ENCODE measurements around the gene TMEM52B. TPM values are rescaled to one million over a fixed set of nuclear protein-coding genes. Genes with fewer than 3 reads are reported as not detected.
A peak's percentile ranks its signal among the peaks of the same experiment; 100 is the strongest.

TMEM52B gene
- total RNA-seq, 2 donors from 2014 or later = 0.26 TPM; not detected in 1

GRCh38 chr12:10165421-10165820 lies 13.4 kb upstream of the TMEM52B start:
- no peaks in the 10 kb centered on the region for H3K4me1 ChIP-seq
- 0% methylated on average over 1 of the region's 1 CpG for WGBS, 2 donors
- ATAC-seq = no peak
- H3K4me3 ChIP-seq = no peak overlapping the region
- intact Hi-C loops (cut with DNase I) = no loop called here
- no peak for DNase-seq
- H3K27ac ChIP-seq = no peak overlapping the region
- H3K9me3 ChIP-seq = no peaks in the 10 kb centered on the region
- TF ChIP-seq POLR2A (IDR thresholded peaks at IDR 0.05) (no peak), CTCF (IDR thresholded peaks at IDR 0.05) (no peak)
- H3K36me3 ChIP-seq (replicated peaks in 1 of 2; ENCODE audit: insufficient read depth in 1 of 2, low read depth in 2 of 2) = no peaks in the 10 kb centered on the region
- no peaks in the 10 kb centered on the region for H3K27me3 ChIP-seq

GRCh38 chr12:10167599-10167998 lies 11.2 kb upstream of the TMEM52B start:
- no peak for TF ChIP-seq CTCF (IDR thresholded peaks at IDR 0.05)
- DNase-seq (peak in 1 of 4 donors; percentile 33), ATAC-seq (no peak)
- intact Hi-C loops (cut with DNase I) = no loop called here
- no peaks in the 10 kb centered on the region for H3K27me3 ChIP-seq
- H3K4me3 ChIP-seq = no peak overlapping the region
- no peaks in the 10 kb centered on the region for H3K4me1 ChIP-seq
- no peaks in the 10 kb centered on the region for H3K36me3 ChIP-seq (replicated peaks in 1 of 2; ENCODE audit: insufficient read depth in 1 of 2, low read depth in 2 of 2)
- no peaks in the 10 kb centered on the region for H3K9me3 ChIP-seq
- H3K27ac ChIP-seq = peak overlapping the region in 1 of 4 donors; percentile 52
- WGBS, 2 donors = 46 to 65% methylated on average over 5 of the region's 5 CpGs

GRCh38 chr12:10169104-10169503 lies 9.7 kb upstream of the TMEM52B start:
- H3K4me1 ChIP-seq = no peaks in the 10 kb centered on the region
- H3K27me3 ChIP-seq = no peaks in the 10 kb centered on the region
- TF ChIP-seq CTCF (IDR thresholded peaks at IDR 0.05) = no peak
- no peak for TF ChIP-seq POLR2A (IDR thresholded peaks at IDR 0.05)
- no peaks in the 10 kb centered on the region for H3K36me3 ChIP-seq (replicated peaks in 1 of 2; ENCODE audit: insufficient read depth in 1 of 2, low read depth in 2 of 2)
- intact Hi-C loops (cut with DNase I) = no loop called here
- DNase-seq = no peak
- no peak overlapping the region for H3K27ac ChIP-seq
- no peak overlapping the region for H3K4me3 ChIP-seq
- H3K9me3 ChIP-seq = no peaks in the 10 kb centered on the region
- ATAC-seq = no peak
- WGBS, 2 donors = 56 to 66% methylated on average over 3 of the region's 3 CpGs

GRCh38 chr12:10170216-10170615 lies 8.6 kb upstream of the TMEM52B start:
- TF ChIP-seq POLR2A (IDR thresholded peaks at IDR 0.05) (no peak), CTCF (IDR thresholded peaks at IDR 0.05) (no peak)
- 67 to 87% methylated on average over 4 to 5 of the region's 5 CpGs for WGBS, 2 donors
- intact Hi-C loops (cut with DNase I) = no loop called here
- no peaks in the 10 kb centered on the region for H3K4me1 ChIP-seq
- no peaks in the 10 kb centered on the region for H3K36me3 ChIP-seq (replicated peaks in 1 of 2; ENCODE audit: insufficient read depth in 1 of 2, low read depth in 2 of 2)
- ATAC-seq (no peak), DNase-seq (no peak)
- no peaks in the 10 kb centered on the region for H3K9me3 ChIP-seq
- H3K27me3 ChIP-seq = no peaks in the 10 kb centered on the region
- H3K4me3 ChIP-seq = no peak overlapping the region
- no peak overlapping the region for H3K27ac ChIP-seq

- H3K4me1 ChIP-seq = no peaks in the 10 kb centered on the region
- H3K4me3 ChIP-seq = no peak within 1 kb of the TSS
- 61 to 77% methylated on average over 7 of the region's 7 CpGs for WGBS, 2 donors
- no peaks in the 10 kb centered on the region for H3K27me3 ChIP-seq
- H3K36me3 ChIP-seq (replicated peaks in 1 of 2; ENCODE audit: insufficient read depth in 1 of 2, low read depth in 2 of 2) = no peaks in the 10 kb centered on the region
- TF ChIP-seq POLR2A (IDR thresholded peaks at IDR 0.05) (peak in 1 of 3 donors; percentile 53), CTCF (IDR thresholded peaks at IDR 0.05) (no peak)
- intact Hi-C loops (cut with DNase I) = no loop called here
- DNase-seq (no peak), ATAC-seq (no peak)
- H3K27ac ChIP-seq = no peak within 1 kb of the TSS
- no peaks in the 10 kb centered on the region for H3K9me3 ChIP-seq
Measured at GRCh38 chr12:10171973-10172728, 6.7 kb upstream of the TMEM52B start, which contains the start of gene OLR1. Gene OLR1 (minus strand): TSS chr12:10172132. CDS start chr12:10172077, 55 bp downstream.
